HCT116 (cell line): ENCODE data around the gene TEX261. TPM values are rescaled to one million over a fixed set of nuclear protein-coding genes. Genes with fewer than 3 reads are reported as not detected.

Experiments used
- ATAC-seq: fragments of 200-7000 bp; cut with Tn5 transposase; 2 replicates; pipeline ENCODE4 v1.9.1; 2020; ENCODE audit warnings: mild to moderate bottlenecking, moderate library complexity
- BruUV-seq: library from RNA; stranded (reverse); fragments of 400-500 nt; replicated peaks from 2 replicates; lab custom pipeline; 2021; lab: Mats Ljungman, UMichigan
- CTCF ChIA-PET: fragments of 300-600 bp; sonication (Branson Sonifier 250); formaldehyde crosslinking; loops from one replicate; lab custom pipeline; 2021; ENCODE audit warnings: antibody characterized with exemption; lab: Charles Lee
- POLR2A ChIA-PET: fragments of 300-600, 350-600 bp; sonication (Branson Sonifier 250); formaldehyde crosslinking; loops from one replicate; lab custom pipeline; 2021; ENCODE audit warnings: antibody characterized with exemption; lab: Charles Lee
- RAD21 ChIA-PET, 2 experiments: fragments of 300-600 bp; sonication (Branson Sonifier 250); formaldehyde crosslinking; loops; one replicate each; lab custom pipeline; 2023; ENCODE audit warnings: low total read pairs in 2 of 2; ENCODE audit not compliant: uncharacterized antibody in 2 of 2, unreplicated experiment in 2 of 2, low non-redundant PET in 1 of 2; lab: Charles Lee
- DNase-seq: peaks from one replicate; pipeline ENCODE4 v3.0.0-alpha.2; 2010; ENCODE audit warnings: low read depth, low spot score
- H2AFZ ChIP-seq: fragments of 200-600 bp; shearing (Covaris generic), sonication (generic); 2 replicates; pipeline ENCODE4 v1.6.1; 2017; ENCODE audit warnings: low read depth, mixed run types, mixed read lengths, antibody characterized with exemption, low read length; ENCODE audit not compliant: poor library complexity, severe bottlenecking
- H3K27ac ChIP-seq: 2 replicates; pipeline ENCODE4 v1.5.1; 2012; ENCODE audit warnings: low read depth, low read length
- H3K27me3 ChIP-seq: fragments of 200-600 bp; sonication (generic); 2 replicates; pipeline ENCODE4 v1.6.1; 2016; ENCODE audit warnings: mixed run types, low read length, mixed read lengths; ENCODE audit not compliant: insufficient read depth
- H3K36me3 ChIP-seq, 2 experiments: fragments of 200-500 bp in 1 of 2; fragments of 200-600 bp in 1 of 2; sonication (Bioruptor generic) in 1 of 2; sonication (generic) in 1 of 2; 2 replicates each; pipeline versions ENCODE4 v1.5.1 to v1.6.1; 2014 to 2016; ENCODE audit warnings: low read length in 2 of 2, inconsistent platforms in 1 of 2, mixed read lengths in 1 of 2, mixed run types in 1 of 2; ENCODE audit not compliant: insufficient read depth in 2 of 2, control insufficient read depth in 1 of 2
- H3K4me1 ChIP-seq, 2 experiments: fragments of 200-600 bp in 1 of 2; sonication (generic) in 1 of 2; 2 replicates each; pipeline versions ENCODE4 v1.5.1 to v1.6.1; 2012 to 2017; ENCODE audit warnings: low read length in 2 of 2, inconsistent platforms in 1 of 2, mild to moderate bottlenecking in 1 of 2, mixed read lengths in 1 of 2, mixed run types in 1 of 2, moderate library complexity in 1 of 2; ENCODE audit not compliant: insufficient read depth in 2 of 2, control insufficient read depth in 1 of 2
- H3K4me2 ChIP-seq: fragments of 200-600 bp; sonication (generic); 2 replicates; pipeline ENCODE4 v1.6.1; 2017; ENCODE audit warnings: mixed run types, low read length, mixed read lengths
- H3K4me3 ChIP-seq, 2 experiments: fragments of 200-600 bp in 1 of 2; sonication (generic) in 1 of 2; replicated peaks in 1 of 2; 2 replicates each; pipeline ENCODE4 v1.5.1; 2011 to 2016; ENCODE audit warnings: low read length in 2 of 2, control low read depth in 1 of 2, low read depth in 1 of 2, mild to moderate bottlenecking in 1 of 2, mixed read lengths in 1 of 2, mixed run types in 1 of 2
- H3K79me2 ChIP-seq: fragments of 200-600 bp; sonication (generic); 2 replicates; pipeline ENCODE4 v1.6.1; 2017; ENCODE audit warnings: mild to moderate bottlenecking, mixed run types, low read length, moderate library complexity, mixed read lengths; ENCODE audit not compliant: insufficient read depth
- H3K9ac ChIP-seq: fragments of 200-600 bp; sonication (generic); 2 replicates; pipeline ENCODE4 v1.6.1; 2016; ENCODE audit warnings: low read length, mixed read lengths
- H3K9me2 ChIP-seq: fragments of 200-600 bp; sonication (generic), shearing (Covaris generic); 2 replicates; pipeline ENCODE4 v1.6.1; 2017; ENCODE audit warnings: mixed run types, mild to moderate bottlenecking, moderate library complexity; ENCODE audit not compliant: insufficient read depth
- H3K9me3 ChIP-seq, 2 experiments: fragments of 200-500 bp in 1 of 2; fragments of 200-600 bp in 1 of 2; sonication (Bioruptor generic) in 1 of 2; sonication (generic) in 1 of 2; 2 replicates each; pipeline ENCODE4 v1.6.1; 2014 to 2017; ENCODE audit warnings: low read length in 2 of 2, mixed read lengths in 2 of 2, inconsistent platforms in 1 of 2, low read depth in 1 of 2, mild to moderate bottlenecking in 1 of 2, mixed run types in 1 of 2, moderate library complexity in 1 of 2; ENCODE audit not compliant: control insufficient read depth in 1 of 2, insufficient read depth in 1 of 2
- H4K20me1 ChIP-seq: fragments of 200-600 bp; sonication (generic), shearing (Covaris generic); 2 replicates; pipeline ENCODE4 v1.6.1; 2017; ENCODE audit warnings: mixed run types, mild to moderate bottlenecking, moderate library complexity; ENCODE audit not compliant: insufficient read depth
- ATF3 ChIP-seq: IDR thresholded peaks from 2 replicates; pipeline ENCODE4 v1.6.1; 2012
- CBX3 ChIP-seq: IDR thresholded peaks from 2 replicates; pipeline ENCODE4 v1.6.1; 2012; ENCODE audit warnings: low read depth
- EGR1 ChIP-seq: IDR thresholded peaks from 2 replicates; pipeline ENCODE4 v1.6.1; 2012; ENCODE audit warnings: low read depth
- ELF1 ChIP-seq: IDR thresholded peaks from 2 replicates; pipeline ENCODE4 v1.6.1; 2012; ENCODE audit warnings: low read depth, borderline replicate concordance
- EZH2phosphoT487 ChIP-seq: fragments of 200-600 bp; IDR thresholded peaks from 2 replicates; pipeline ENCODE4 v1.6.1; 2018; ENCODE audit warnings: antibody characterized with exemption, borderline replicate concordance
- MAX ChIP-seq: IDR thresholded peaks from 2 replicates; pipeline ENCODE4 v1.6.1; 2012
- POLR2A ChIP-seq: IDR thresholded peaks from 2 replicates; pipeline ENCODE4 v1.7.0; 2011; ENCODE audit warnings: borderline replicate concordance; ENCODE audit not compliant: insufficient read depth, insufficient read length; ENCODE audit errors: extremely low read depth
- REST ChIP-seq: IDR thresholded peaks from 2 replicates; pipeline ENCODE4 v1.6.1; 2012; ENCODE audit warnings: low read depth
- SRF ChIP-seq: IDR thresholded peaks from 2 replicates; pipeline ENCODE4 v1.6.1; 2012; ENCODE audit warnings: low read depth
- TCF7L2 ChIP-seq: IDR thresholded peaks from 2 replicates; pipeline ENCODE4 v1.7.0; 2011; ENCODE audit warnings: borderline replicate concordance, inconsistent platforms; ENCODE audit not compliant: insufficient read depth, insufficient read length; ENCODE audit errors: extremely low read depth
- ZBTB33 ChIP-seq: IDR thresholded peaks from 2 replicates; pipeline ENCODE4 v1.6.1; 2011; ENCODE audit warnings: mild to moderate bottlenecking, low read length, moderate library complexity; ENCODE audit not compliant: insufficient replicate concordance; ENCODE audit errors: extremely low read depth
- intact Hi-C: fragments of 100-400 bp; cut with micrococcal nuclease; formaldehyde crosslinking; loops from 2 replicates; pipeline ENCODE4 v1.10.0; 2022
- total RNA-seq: library from RNA; stranded (reverse); gene quantifications from one replicate; pipeline ENCODE4 v1.2.1, GENCODE V29; 2021; ENCODE audit not compliant: unreplicated experiment

TEX261 gene
- total RNA-seq, 1 experiment from 2014 or later: 37.9 TPM

- TF ChIP-seq ATF3 (no peak), POLR2A (no peak), CBX3 (no peak), SRF (no peak)
These were observed 9.9 kb downstream of the TEX261 start (continued) for GRCh38 chr2:70984576-70985282.

GRCh38 chr2:70984228-70984575 lies 10.5 kb downstream of the TEX261 start:
- no TSS peak for BruUV-seq
- peaks cover 2 to 9% of the 10 kb centered on the region in 2 experiments; a peak in 2 of 4 replicates for H3K4me1 ChIP-seq
- no peak overlapping the region for H3K4me2 ChIP-seq
- DNase-seq (no peak), ATAC-seq (no peak)
- H3K79me2 ChIP-seq: no peaks in the 10 kb centered on the region
- H3K4me3 ChIP-seq: no peak overlapping the region
- peaks cover 11 to 13% of the 10 kb centered on the region in 2 experiments; a peak in 3 of 4 replicates for H3K36me3 ChIP-seq
- CTCF ChIA-PET: interaction anchor here (0.6 to 1.2 kb wide), 7 partner anchors 11 to 680 kb away, joined by 3 to 7 read pairs (median 3); no protein-coding TSS in a partner anchor
- no peak overlapping the region for H2AFZ ChIP-seq
- RAD21 ChIA-PET: no interaction called here
- no peak overlapping the region for H3K27ac ChIP-seq
- no peaks in the 10 kb centered on the region for H3K9me3 ChIP-seq
- TF ChIP-seq ATF3 (no peak), ELF1 (no peak), EZH2phosphoT487 (no peak), MAX (no peak), SRF (no peak), ZBTB33 (no peak), REST (no peak), TCF7L2 (no peak), EGR1 (no peak), POLR2A (no peak)
- no peaks in the 10 kb centered on the region for H4K20me1 ChIP-seq
- intact Hi-C loops: no loop called here
- no peaks in the 10 kb centered on the region for H3K9me2 ChIP-seq
- no peaks in the 10 kb centered on the region for H3K27me3 ChIP-seq
- no peak overlapping the region for H3K9ac ChIP-seq
- POLR2A ChIA-PET: interaction anchor here (1.0 kb wide), 1 partner anchor 20 kb away, joined by 4 read pairs; no protein-coding TSS in a partner anchor
